HTERT RPE-1 (cell line): Measurements from ENCODE around the gene NCK2.

Source experiments
- in situ Hi-C: fragments of 300-500 bp; cut with MboI; formaldehyde crosslinking; loops from 4 replicates; pipeline ENCODE4 v1.14.3; 2020; ENCODE audit warnings: low sequenced_read_pairs

Gene NCK2

GRCh38 chr2:105789745-105790460 lies 45.2 kb downstream of the NCK2 start:
- in situ Hi-C loops, result no loop called here

- in situ Hi-C loops, result no loop called here
Observed at GRCh38 chr2:105790461-105791149, 45.9 kb downstream of the NCK2 start.

DNA sequence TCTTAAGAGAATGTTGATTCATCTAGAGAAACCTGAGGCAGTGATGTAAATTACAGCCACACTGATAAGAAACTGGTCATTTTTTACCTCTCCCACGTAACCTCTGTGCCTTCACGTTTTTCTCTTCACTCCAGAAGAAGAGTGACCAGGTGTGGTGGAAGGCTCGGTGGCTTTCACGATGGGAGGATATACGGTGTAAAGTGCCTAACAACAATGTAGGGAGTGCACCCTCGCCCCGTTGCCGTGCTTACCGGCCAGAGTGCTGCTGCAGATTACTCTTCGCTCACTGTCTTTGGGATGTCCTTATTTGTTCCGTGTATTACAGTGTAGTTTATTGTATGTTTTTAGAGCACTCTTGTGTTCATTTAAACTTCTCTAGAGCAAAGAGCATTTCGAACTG lies 46.5 kb downstream of the NCK2 start:
- in situ Hi-C loops, result no loop called here

DNA sequence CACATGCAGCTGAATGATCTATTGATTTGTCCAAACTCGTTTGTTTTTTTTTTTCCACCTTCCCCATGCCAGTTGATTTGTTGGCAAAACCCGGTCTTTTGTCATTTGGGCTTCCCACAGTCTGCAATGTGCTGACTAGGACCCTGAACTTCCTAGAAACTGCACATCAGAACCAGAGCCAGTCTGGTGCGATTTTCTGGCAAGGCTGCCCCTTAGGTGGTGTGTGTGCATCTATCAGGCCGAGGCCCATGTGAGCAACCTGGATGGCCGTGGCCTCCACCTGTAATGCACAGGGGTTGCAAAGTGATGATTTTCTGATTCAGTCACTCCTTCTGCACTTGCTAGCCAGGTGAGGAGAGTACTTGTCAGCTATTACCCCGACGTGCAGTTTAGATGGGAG lies 47.8 kb downstream of the NCK2 start:
- in situ Hi-C loops, result no loop called here

DNA sequence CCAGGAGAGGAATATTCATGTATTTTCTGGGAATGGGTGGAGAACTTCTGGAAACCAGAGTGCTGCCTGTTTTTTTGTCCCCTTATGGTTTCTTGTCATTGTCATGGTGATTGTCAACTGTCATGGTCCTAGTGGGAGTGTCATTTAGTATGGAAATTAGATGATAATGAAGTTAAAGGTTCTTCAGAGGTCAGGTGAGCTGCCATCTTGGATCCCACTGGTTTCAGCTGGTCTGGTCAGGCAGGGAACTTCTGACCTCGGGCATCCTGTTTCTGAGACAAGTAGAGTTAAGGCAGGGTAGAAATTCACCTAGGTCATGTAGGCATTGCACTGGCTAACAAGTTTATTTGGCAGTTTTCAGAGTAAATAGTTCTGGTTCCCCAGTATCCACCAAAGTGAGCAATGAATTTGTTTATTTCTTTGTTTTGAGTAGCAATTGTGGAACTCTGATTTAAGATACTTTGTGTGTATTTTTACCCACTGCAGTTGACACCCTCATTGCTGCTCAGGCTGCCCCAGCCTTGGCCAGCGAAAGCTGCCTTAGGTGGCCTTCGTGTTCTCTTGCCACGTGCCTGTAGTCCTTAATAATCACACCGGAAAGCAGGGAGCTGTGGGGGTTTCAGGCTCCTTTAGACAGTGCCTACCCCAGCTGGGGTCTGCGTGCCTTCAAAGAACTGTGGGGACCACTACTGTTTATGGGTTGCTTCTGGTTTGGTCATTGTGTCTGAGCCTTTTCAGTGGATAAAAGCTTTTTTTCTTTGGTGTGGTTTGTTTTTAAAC lies 48.7 kb downstream of the NCK2 start:
- in situ Hi-C loops, result no loop called here

- in situ Hi-C loops, result no loop called here
Observed at GRCh38 chr2:105794926-105795574, 50.3 kb downstream of the NCK2 start.

DNA sequence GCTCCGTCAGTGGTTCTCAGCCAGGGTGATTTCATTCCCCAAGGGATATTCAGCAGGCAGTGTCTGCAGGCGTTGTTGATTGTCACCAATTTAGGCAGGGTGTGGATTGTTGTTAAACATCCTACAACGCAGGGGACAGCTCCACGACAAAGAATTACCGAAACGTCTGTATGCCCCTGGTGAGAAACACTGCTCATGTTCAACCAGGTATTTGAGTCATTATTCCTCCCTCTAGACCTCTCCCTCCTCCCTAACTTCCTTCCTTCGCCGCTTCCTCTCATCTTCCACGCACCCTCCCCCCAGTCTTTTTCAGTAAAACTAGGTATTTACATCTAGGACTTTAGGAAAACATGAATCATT lies 50.8 kb downstream of the NCK2 start:
- in situ Hi-C loops, result no loop called here

DNA sequence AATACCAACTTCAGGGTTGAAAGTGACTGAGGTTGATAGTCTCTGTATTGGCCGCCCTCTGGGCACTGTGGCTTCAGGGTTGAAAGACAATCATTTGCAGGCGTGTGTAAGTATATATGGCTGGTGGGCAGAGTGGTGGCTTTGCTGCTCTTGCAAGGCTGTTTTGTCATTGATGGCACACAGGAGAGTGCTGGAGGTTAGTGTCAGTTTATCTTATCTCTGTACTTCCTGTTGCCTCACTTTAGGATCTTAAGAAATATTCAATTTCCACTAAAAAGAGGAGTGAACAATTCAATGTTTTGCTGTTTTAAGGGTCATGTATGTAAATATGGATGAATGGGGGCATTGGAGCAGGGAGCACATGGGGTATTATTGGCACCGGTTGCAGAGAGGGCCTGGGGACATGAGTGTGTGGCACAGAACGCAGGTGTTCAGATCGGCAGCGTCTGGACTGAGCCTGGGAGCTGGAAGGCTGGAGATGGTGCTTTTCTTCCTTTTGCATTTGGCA lies 51.5 kb downstream of the NCK2 start:
- in situ Hi-C loops, result no loop called here

- in situ Hi-C loops, result no loop called here
Observed at GRCh38 chr2:105796791-105797190, 52.1 kb downstream of the NCK2 start.

- in situ Hi-C loops, result no loop called here
Observed at GRCh38 chr2:105797298-105797819, 52.6 kb downstream of the NCK2 start.

GRCh38 chr2:105798595-105798994 lies 53.9 kb downstream of the NCK2 start:
- in situ Hi-C loops, result no loop called here

DNA sequence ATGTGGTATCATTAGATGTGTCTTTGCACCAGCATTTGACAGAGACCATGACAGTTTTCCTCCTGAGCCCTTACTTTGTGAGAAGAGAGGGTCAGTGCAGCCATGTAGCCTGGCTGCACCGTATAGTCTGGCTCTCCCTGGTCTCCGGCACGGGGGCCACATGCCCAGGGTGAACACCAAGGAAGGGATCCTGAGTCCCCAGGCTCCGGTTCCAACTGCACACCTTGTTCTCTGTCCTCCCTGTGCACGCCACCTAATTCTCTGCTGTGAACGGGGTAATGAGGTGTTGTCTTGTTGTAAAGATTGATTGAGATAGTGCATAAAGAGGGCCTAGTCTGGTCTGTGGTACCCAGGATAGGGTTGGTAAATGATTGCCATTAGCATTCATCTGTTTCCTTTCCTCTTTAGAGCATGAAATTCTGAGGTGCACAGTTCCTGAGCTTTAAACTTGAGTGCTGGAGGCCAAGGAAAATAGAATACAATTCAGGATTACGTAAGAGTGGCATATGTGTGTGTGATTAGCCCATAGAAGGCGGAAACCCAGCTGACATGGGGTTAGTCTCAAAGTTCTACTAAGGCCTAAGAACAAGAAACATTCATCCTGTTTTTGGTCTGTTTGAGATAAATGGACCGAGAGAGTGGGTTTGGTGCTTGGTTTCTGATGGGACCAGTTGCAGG lies 55.5 kb downstream of the NCK2 start:
- in situ Hi-C loops, result no loop called here

- in situ Hi-C loops, result no loop called here
Observed at GRCh38 chr2:105800953-105801635, 56.4 kb downstream of the NCK2 start.

- in situ Hi-C loops, result no loop called here
Observed at GRCh38 chr2:105801961-105802360, 57.2 kb downstream of the NCK2 start.

DNA sequence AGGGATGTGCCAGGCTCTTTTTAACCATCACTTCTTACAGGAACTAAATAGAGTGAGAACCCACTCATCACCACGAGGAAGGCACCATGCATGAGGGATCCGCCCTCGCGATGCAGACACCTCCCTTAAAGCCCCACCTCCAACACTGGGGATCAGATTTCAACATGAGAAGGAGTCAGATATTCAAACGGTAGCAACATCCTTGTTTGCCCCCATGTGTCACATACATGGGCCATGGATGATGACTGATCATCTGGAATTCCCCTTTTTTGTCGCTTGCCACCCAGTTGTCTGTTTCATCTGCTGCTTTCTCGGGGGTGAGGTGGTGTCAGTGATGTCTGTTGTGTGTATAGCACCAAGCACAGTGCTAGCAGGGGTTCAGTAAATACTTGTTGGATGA lies 57.9 kb downstream of the NCK2 start:
- in situ Hi-C loops, result no loop called here

GRCh38 chr2:105803337-105803736 lies 58.6 kb downstream of the NCK2 start:
- in situ Hi-C loops, result no loop called here

DNA sequence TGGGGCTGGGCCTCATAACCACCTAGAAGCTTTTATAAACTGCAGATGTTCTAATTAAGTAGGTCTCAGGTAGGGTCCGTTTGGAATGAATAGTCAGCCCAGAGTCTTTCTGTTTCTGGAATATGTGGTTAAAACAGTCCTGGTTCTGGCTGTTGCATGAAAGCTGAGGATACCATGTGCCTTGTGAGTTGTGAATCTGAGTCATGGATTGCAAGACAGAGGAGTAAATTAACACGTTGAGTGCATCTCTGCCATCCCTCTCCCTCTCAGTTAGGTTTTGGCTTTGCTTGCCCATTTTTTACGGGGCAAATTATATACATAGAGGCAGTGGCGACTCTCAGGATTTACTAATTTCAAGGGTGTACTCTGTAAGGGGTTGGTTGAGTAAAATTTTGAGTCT lies 59.1 kb downstream of the NCK2 start:
- in situ Hi-C loops, result no loop called here

DNA sequence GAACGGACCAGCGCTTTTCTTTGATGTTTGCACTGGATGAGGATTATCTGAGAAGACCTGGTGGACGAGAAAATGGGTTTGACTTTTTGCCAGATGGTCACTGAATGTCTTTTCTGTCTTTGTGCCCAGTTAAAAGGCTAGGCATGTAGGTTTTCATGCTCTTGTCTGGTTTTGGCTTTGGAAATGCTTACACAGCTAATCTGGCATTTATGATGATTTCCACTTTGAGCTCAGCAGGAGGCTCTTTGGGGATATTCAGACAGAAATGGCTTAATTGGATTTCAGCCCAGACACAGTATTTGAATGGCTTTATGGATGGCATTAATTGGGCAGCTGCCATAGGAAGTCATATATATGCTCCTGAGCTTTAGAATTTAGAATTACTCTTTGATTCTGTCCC lies 59.6 kb downstream of the NCK2 start:
- in situ Hi-C loops, result no loop called here

- in situ Hi-C loops, result no loop called here
Observed at GRCh38 chr2:105806996-105807395, 62.3 kb downstream of the NCK2 start.
